GM04503 (cell line): ENCODE data around the gene KRT6B.

Experiments used
- DNase-seq: peaks from one replicate; pipeline ENCODE4 v3.0.0-alpha.2; 2012; ENCODE audit warnings: low read depth

Gene KRT6B

DNA sequence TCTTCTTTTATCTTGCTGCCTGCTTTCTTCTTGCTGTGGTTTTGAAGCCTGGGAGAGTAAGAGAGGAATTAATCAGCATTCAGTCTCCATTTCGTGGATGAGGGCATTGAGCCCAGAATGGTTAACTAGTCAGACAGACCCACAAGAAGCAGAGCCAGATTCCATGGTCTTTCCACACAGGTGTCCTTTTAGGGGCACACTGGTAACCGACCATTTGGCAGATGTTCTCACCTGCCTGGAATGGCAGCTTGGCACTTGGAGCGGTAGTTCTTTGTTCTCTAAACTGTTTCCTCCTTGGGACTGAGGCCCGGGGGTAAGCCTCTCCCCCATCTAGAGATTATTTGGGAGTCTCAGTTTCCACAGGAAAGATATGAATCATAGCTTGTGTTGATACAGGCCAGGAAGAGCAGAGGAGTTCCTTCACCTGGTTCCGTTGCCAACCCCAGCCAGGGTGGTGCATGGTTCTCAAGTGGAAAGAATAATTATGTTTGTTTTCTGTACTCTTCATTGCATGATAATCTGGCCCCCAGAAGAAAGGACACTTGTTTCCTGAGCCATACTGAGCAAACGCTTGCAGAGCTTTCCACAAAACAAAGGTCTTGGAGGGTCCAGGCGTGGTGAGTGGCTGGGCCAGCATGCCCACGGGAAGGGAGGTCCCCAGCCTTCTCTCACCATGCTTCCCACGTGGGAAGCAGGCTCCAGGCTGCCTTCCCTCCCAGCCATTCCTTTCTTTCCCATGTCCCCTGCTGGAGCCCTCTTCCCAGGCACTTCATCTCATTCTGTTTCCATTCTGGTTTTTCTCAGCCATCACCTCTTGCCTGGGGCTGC is 15.7 kb downstream of the KRT6B start:
- DNase-seq, result no peak

- no peak for DNase-seq
These were observed 16.3 kb downstream of the KRT6B start for GRCh38 chr12:52435659-52435999.

- DNase-seq, result no peak
These were observed 17.0 kb downstream of the KRT6B start for GRCh38 chr12:52434760-52435530.

DNA sequence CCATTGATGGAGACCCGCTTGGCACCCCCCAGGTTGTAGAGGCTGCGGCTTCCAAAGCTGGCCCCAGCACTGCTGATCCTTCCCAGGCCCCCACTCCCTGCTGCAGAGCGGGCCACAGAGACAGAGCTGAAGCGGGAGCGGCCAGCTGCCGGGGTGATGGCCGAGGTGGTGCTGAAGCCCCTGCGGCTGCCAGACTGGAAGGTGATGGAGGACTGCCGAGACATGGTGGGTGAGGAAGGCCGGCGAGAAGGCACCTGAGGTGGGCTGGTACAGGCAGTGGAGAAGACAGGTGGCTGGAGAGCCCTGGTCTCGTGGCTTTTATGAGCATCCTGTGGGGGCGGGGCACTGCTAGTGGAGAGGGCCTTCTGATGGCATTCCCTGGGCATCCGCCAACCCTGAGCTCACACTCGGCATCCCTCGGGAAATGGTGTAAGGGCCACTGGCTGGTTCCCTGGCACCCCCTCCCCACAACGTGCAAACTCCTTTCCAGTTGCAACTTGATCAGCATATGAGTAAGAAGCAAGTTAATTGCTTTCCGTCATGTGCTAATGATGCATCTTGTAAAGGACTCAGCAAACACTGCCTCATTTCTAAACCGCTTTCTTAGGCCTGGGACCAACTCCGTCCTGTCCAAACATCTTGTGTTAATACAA is 17.7 kb downstream of the KRT6B start, which contains the start of gene KRT75:
TSS of gene KRT75 (minus strand) at position 291 of the 653 bp plus-strand sequence. CDS start at position 224, 67 bp downstream.
- DNase-seq, result no peak

DNA sequence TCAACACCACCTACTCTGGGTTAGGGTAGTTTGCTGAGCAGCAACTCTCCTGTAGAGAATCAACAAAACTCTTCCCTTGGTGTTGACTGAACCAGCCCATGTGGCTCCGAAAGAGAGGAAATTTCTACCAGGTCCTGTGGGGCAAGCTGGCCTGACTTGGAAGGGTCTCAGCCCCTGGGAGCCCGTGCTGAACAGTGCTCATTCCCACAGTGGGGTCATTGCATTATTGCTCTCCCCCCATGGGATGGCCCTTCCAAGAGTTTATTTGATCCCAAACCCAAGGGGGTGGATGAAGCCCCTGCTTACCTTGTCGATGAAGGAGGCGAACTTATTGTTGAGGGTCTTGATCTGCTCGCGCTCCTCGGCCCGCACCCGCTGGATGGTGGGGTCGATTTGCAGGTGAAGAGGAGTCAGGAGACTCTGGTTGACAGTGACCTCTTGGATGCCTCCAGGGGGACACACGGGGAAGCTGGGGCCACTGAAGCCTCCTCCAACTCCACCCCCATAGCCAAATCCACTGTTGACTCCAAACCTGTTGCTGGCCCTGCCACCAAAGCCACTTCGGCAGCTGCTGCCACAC is 18.4 kb downstream of the KRT6B start:
- no peak for DNase-seq

GRCh38 chr12:52432559-52433207 is 19.3 kb downstream of the KRT6B start:
- no peak for DNase-seq

DNA sequence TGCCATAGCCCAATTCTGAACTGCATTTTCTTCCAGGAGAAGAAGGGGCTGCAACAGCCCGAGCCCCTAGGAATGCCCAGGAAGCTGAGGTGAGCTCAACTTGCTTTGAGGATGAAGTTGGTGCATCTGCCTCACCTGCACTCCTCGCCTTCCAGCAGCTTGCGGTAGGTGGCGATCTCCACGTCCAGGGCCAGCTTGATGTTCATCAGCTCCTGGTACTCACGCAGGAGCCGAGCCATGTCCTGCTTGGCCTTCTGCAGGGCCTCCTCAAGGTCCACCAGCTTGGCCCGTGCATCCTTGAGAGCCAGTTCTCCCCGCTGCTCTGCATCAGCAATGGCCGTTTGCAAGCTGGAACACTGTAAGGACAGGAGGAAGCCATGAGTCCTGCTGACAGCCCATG is 23.8 kb downstream of the KRT6B start:
- no peak for DNase-seq

DNA sequence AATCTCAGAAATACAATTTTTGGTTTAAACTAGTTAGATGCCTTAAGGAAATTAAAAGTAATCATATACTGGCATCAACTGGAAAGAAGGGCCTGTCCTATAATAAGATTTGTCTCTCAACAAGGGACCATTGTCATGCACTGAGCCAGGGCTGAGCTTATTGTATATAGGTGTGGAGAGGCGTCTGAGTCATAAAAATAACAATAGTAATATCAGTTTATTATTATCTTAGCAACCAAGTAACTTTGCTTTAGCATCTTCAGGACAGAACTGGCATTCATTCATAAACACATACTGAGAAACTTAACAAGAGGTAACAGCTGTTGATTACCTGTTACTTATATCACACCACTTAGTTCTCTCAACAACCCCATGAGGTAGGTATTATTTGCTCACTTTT is 24.9 kb downstream of the KRT6B start:
- DNase-seq, result no peak

GRCh38 chr12:52426034-52426433 is 25.9 kb downstream of the KRT6B start:
- DNase-seq, result no peak

- no peak for DNase-seq
These were observed 26.5 kb downstream of the KRT6B start for GRCh38 chr12:52425466-52425865.

GRCh38 chr12:52423661-52424500 is 28.1 kb downstream of the KRT6B start:
- no peak for DNase-seq

DNA sequence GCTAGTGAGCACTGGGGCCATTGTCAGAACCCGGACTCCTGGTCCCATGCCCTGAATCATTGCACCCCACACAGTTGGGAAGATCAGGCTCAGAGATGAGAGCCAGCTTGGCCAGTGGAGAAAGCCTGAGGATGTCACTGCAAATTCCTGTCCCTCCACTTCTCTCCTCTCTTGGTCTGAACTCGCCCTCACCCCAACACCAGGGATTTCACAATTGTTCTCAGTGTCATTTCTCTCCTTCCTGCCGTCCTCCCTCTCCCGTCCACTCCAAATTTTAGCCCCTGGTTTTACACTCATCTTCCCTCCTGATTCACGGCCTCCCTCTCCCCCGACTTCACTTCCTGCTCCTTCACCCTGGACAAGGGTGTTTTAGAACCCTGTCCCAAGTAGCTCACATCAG is 28.9 kb downstream of the KRT6B start:
- no peak for DNase-seq

DNA sequence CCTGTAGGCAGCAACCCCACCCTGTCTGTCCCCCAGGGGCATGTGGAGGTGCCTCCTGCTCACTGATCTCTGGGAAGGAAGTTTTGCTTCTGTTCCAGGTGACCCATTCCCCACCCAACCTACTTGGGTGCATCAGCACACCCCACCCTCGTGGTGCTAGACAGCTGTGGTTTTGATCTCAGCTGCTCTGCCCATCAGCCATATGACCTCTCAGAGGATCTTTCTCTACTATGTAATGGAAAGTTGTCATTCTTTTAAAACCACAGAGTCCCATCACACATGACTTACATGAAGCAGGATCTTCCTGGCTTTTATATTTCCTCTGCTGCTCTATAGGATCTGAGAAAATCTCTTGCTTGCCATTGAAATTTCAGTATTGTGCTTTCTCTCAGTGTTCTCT is 32.3 kb downstream of the KRT6B start:
- DNase-seq, result no peak

GRCh38 chr12:52418576-52419110 is 33.3 kb downstream of the KRT6B start:
- DNase-seq, result no peak

DNA sequence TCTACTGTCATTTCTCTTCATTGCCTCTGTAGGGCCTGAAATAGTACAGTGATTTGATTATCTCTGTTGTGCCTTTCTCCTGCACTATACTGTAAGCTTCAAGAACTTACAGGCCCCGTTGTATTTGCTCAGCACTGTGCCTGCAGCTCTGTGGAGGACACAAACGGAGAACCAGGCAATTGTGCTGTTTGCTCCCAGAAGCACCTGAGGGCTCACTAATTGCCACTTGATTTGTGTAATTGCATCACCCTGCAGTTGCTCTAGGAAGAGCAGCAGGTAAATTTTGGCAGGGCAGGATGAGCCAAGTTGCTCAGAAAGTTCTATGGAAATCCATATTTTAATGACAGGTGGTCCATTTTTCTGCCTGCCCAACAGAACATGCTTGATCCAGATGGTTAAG is 34.2 kb downstream of the KRT6B start:
- DNase-seq, result no peak

DNA sequence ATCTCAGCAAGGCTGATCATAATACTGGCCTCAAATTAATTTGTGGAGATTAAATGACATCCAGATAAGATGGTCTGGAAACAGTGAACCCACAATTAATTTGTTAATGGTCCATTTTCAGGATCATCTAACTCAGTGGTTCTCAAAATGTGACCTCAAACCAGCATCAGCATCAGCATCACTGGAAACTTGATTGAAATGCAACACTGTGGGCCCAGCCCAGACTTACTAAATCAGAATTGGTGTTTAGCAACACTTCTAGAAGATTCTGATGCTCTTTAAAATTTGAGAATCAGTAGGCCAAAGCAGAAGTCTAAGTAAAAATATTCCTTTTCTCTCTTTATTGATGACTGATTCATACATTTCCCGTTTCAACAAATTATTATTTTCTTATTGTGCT is 35.2 kb downstream of the KRT6B start:
- DNase-seq, result no peak

DNA sequence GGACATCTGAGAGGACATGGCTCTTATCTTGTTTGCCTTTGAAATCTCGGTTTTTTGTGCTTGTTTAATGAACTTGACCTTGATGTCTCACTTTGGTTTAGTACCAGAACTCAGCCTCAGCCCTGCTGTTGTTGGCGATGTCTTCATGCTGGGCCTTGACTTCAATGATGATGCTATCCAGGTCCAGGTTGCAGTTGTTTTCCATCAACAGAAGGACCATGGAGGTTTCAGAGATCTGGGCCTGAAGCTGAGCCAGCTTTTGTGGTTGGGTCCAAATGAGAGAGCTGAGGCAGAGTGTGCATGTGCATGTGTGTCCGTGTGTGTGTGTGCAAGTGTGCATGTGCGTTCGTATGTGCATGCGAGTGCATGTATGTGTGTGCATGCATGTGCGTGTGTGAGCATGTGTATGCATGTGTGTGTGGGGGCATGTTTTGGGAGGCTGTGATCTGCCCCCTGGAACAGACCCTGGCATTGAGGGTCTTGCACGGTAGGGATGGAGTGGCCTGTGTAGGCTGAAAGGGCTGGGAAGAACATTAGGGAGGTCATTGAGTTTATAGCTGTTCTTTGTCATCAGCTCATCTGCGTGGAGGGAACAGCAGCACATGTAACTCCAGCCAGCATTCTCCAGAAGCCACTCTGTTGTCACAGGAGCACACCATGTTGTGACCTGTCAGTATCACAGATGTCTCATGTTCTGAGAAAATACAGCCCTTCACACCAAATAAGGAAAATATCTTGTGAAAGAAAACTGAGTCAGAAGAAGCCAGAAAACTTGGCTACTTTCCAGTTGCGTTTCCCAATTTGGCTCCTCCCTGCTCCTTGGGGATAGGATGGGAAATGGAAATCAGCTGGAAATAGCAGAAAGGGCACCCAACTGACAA is 35.8 kb downstream of the KRT6B start:
- DNase-seq, result peak; percentile 45

- no peak for DNase-seq
These were observed 37.0 kb downstream of the KRT6B start for GRCh38 chr12:52414936-52415335.

DNA sequence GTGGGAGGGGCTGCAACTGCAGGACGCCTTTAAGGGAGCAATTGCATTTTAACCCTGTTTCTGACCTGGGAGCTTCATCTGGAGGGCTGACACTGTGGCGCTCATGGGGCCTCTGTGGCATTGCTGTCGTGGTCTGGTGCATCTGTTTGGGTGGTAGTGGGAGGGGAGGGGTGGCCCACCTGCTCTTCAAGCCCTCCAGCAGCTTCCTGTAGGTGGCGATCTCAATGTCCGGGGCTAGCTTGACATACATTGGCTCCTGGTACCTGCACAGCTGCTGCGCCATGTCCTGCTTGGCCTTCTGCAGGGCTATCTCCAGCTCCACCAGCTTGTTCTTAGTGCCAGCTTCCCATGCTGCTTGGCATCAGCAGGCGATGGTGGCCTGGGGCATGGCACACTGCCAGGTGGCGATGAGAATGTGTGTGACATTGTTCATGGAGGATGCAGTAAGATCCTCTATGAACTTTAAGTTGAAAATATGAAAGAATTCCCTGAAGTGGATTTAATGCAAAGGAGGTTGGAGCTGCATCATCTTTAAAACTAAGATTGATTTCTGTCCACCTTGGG is 38.1 kb downstream of the KRT6B start:
- DNase-seq, result no peak
